H4 (cell line): Measurements from ENCODE around the gene ZNF841. TPM values are rescaled to one million over a fixed set of nuclear protein-coding genes. Genes with fewer than 3 reads are reported as not detected.
"Not testable (repeated sequence)": the region's sequence is repeated elsewhere in the genome, so short reads cannot be mapped to it uniquely, and the experiment has no call there.

ENCODE experiments used
- DNase-seq: peaks from one replicate; pipeline ENCODE4 v3.0.0-alpha.2; 2015; ENCODE audit warnings: low spot score
- total RNA-seq: library from RNA; depleted of rRNA; stranded (reverse); fragments of >200 nt; shearing (Covaris generic); gene quantifications from 2 replicates; pipeline ENCODE4 v1.2.3, GENCODE V29; 2014; rRNA removed

ZNF841 gene
- 18.1 and 22.0 TPM in 2 replicates for total RNA-seq

DNA sequence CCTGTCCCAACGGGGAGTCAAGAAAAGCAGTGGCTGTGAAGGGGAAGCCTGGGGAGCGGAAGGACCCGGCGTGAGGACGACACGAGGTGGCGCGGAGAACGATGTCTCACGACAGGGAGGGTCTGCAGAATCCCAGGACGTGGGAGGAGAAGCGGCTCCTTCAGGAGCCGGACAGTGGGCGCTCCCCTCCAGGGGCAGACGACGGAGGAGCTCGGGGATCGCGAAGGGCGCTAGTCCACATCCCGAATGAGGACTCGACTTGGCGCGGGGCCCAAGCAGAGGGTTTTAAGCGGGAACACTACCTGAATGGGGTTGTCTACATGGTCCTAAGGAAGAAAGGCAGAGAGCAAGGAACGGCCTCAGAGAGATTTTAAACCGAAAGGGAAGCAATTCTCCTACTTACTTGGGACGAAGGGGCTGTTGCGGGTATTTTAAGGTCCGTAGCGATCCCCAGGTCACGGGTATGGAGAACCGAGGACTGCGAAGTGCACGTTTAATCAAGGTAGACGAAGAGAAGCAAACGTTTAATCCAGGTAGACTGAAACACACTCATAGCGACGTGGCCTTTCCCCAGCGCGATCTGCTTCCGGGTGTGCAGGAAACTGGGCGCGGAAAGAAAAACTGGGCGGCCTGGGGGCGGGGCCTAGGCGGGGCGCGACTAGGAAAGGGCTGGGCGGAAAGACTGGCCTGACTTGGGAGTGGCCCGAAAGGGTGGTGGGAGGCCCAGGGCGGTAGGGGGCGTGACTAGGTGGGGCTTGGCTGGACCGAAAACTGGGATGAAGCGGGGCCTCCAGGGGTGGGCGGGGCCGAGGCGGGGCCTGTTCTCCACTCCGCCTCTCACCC is at the start of gene ZNF841:
Gene ZNF841 (minus strand): TSS at position 594 of the 843 bp plus-strand sequence. CDS start 10,964 bp downstream, outside the sequence.
- DNase-seq, result peak; percentile 95

DNA sequence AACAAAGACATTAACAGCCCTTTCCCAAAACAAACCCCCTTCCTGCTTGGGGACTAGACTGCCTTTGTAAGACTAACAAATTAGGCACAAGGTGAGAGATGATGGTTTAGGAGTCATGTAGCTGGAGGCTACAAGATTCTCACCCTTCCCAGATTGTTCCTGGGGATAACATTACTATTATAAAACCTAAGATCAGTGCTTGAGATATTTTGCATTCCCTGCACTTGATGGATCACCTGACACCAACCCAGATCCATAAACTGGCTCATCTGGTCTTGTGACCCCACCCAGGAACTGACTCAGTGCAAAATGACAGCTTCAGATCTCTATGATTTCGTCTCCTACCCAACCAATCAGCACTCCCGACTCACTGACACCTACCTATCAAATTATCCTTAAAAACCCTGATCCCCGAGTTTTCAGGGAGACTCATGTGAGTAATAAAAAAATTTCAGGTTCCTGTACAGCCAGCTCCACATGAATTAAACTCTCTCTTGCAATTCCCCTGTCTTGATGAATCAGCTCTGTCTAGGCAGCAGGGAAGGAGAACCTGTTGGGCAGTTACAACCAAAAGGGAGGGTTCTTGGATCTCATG is 46.5 kb upstream of the ZNF841 start:
- DNase-seq, result no peak

DNA sequence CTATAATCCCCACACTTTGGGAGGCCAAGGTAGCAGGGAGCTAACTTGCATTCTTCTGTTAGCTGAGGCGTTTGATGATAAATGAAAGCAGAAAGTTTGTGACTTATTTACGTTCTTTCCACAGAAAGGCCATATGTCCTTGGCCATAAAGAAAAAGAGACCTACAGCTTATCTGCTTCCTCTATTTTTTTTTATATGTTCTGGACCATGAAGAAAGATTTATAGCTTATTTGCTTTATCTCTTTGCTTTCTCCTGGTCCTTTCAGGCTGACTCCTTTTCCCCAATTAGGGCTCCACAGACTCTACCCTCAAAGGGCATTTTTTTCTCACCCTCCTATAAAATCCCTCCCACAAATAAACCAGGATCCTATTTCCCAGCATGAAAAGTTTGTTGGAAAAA is 45.6 kb upstream of the ZNF841 start:
- no peak for DNase-seq

DNA sequence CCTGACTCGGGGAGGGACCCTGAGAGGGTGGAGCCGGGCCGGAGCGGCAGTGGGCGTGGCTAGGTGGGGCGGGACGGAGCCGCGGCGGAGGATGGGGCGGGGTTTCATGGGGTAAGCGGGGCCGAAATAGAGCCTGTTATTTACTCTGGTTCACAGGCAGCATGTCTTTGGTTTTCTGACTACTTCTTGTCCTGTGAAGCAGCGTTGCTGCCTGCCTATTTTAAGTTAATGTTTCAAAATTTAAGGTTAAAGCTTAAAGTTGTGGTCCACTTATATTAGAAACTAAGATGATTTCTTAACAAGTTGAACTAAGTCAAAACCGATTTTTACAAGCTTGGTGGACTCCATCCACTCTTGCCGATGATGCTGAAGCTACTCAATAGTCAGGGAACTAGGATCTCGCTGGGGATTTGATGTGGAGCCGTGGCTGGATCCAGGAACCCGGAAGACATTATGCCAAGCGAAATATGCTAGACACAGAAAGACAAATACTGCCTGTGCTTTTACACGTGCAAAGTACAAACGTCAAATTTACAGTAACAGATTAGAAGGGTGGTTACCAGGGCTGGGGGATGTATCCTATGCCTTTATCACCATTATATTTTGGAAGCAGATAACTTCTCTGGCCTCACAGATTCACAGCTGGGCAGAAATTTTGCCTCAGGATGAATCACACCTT is 44.6 kb upstream of the ZNF841 start:
- no peak for DNase-seq

DNA sequence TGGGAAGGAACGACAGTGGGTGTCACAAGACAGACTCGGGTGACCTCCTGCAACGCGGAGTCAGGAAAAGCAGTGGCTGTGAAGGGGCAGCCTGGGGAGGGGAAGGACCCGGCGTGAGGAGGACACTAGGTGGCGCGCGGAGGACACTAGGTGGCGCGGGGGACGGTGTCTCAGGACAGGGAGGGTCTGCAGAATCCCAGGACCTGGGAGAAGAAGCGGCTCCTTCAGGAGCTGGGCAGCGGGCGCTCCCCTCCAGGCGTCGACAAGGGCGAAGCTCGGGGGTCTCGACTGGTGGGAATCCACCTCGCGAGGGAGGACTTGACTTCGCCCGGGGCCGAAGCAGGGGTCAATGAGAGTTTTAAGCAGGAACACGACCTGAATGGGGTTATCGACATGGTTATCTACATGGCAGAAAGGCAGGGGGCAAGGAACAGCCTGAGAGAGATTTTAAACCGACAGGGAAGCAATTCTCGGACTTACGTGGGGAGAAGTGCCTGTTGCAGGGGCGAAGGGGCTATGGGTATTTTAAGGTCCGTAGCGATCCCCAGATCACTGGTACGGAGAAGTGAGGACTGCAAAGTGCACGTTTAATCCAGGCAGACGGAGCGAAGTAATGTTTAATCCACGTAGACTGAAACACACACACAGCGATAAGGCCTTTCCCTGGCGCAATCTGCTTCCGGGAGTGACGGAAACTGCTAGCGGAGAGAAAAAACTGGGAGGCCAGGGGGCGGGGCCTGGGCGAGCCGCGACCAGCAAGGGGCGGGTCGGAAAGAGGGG is 43.9 kb upstream of the ZNF841 start, which contains the start of gene ZNF616:
Gene ZNF616 (minus strand): TSS at position 687 of the 780 bp plus-strand sequence. CDS start 9,426 bp downstream, outside the sequence.
- peak; percentile 95 for DNase-seq

DNA sequence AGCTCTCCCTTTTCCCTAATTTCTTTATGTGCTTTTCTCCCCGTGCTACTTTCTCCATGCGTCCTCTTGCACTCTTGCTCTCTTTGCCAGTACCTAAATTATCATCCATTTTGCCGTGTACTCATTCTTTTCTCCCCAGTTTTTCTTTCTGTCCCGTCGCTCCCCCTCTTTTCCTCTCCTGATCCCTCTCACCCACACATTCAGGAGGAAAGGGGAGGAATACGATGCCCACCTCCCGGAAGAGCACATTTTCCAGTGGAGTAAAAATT is 43.4 kb upstream of the ZNF841 start:
- no peak for DNase-seq

DNA sequence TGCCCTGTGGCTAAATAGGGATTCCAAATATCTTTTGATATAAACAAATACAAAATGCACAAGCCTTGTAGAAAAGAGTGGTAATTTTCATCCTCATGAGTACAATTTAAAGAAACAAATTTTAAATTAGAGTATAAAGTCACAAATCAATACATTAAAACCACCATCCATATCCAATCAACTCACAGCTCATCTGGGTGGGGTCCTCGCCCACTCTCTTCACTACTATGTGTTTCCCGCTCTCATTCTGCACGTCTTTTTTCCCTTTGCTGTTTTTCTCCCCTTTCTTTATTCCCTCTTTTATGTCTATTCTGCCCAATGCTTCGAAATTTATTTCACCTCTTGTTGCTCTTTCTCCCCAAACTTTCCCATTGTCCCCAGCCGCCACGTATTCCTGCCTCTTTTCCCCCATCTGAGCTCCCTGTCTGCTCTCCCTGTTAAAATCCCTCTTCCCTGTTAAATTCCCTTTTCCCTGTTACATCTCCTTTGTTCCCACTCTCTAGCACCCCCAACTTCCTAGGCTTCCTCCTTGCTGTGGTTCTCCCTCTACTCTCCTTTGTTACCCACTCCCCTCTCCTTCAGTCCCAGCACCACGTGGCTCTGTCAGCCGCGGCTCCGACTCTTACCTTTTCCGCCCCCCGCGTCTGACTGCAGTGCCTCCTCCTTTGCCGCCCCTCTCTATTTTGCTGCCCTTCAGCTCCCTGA is 42.9 kb upstream of the ZNF841 start:
- DNase-seq, result peak; percentile 28

DNA sequence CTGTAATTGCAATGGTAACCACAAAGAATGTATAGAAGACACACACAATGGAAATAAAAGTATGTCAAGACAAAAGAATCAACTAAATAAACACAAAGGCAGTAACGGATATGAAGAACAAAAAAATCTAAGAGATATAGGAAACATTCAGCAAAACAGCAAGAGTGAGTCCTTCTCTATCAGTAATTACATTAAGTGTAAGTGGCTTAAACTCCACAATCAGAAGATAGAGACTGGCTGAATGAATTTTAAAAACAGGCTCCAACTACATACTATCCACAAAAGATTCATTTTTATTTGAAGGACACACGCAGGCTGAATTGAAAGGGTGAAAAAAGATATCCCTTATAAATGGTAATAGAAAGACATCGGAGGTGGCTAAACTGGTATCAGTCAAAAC is 24.7 kb upstream of the ZNF841 start:
- no peak for DNase-seq

DNA sequence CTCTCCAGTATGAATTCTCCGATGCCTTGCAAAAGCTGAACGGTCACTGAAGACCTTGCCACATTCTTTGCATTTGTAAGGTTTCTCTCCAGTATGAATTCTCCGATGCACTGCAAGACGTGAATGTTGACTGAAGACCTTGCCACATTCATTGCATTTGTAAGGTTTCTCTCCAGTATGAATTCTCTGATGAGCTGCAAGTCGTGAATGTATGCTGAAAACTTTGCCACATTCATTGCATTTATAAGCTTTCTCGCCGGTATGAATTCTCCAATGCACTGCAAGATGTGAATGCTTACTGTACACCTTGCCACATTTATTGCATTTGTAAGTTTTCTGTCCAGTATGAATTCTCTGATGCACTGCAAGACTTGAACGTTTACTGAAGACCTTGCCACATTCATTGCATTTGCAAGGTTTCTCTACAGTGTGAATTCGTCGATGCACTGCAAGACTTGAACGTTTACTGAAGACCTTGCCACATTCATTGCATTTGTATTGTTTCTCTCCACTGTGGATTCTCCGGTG is 20.0 kb upstream of the ZNF841 start:
- no peak for DNase-seq

DNA sequence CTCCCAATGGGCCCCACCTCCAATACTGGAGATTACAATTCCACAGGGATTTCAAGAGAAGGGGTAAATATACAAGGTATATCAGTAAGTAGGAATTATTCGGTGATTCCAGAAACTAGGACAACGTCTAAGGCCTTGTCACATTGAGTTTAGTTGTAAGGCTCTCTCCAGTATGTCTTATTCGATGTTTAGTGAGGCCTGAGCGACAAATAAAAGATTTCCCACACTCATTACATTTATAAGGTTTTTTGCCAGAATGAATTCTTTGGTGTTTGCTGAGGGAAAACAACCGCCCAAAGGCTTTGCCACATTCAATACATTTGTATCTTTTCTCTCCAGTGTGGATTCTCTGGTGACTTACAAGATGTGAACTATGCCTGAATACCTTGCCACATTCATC is 19.1 kb upstream of the ZNF841 start:
- DNase-seq, result no peak

DNA sequence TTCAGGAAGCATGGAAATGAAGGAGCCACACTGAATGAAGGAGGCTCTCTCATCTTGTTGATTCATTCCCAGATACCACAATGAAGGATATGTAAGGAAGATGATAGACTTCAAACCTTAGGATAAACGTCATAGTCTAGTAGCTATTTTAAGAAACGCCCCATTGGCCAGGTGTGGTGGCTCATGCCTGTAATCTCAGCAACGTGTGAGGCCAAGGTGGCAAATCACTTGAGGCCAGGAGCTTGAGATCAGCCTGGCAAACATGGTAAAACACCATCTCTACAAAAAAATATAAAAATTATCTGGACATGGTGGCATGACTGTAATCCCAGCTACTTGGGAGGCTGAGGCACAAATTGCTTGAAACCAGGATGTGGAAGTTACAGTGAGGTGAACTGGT is 17.1 kb upstream of the ZNF841 start:
- DNase-seq, result no peak

DNA sequence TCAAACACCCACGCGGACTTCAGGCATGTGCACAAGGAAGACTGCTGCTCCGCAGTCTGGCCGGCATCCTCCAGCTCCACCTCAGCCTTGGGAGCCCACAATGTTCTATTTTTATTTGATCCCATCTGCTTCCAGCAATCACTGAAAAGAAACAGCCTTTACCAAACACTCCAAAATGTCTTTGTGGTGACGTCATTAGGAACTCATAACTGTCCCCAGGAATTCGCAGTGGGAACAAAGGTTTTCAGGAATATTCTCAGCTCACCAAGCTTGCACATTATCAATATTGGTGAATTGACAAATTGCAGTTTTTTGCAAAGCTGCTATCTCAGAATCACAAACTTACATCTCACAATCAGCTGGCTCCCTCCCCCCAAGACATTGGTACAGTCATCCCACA is 15.2 kb upstream of the ZNF841 start:
- no peak for DNase-seq

DNA sequence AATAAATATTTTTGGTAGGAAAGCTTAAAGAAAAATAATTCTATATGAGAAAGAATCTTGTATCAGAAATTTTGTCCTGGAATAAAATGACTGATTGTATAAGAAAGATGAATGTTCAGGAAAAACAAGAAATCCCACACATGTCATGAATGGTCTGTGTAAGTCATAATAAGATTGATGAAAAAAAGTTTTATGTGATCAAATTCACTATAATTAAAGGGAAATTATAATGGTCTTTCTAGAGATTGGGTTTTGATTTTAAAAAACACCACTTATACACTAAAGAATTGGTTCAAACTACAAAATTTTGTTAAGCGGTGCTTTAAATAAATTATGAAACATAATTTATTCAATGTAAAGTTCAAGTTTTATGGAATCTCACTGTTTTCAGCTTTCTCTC is 7.2 kb upstream of the ZNF841 start:
- no peak for DNase-seq

DNA sequence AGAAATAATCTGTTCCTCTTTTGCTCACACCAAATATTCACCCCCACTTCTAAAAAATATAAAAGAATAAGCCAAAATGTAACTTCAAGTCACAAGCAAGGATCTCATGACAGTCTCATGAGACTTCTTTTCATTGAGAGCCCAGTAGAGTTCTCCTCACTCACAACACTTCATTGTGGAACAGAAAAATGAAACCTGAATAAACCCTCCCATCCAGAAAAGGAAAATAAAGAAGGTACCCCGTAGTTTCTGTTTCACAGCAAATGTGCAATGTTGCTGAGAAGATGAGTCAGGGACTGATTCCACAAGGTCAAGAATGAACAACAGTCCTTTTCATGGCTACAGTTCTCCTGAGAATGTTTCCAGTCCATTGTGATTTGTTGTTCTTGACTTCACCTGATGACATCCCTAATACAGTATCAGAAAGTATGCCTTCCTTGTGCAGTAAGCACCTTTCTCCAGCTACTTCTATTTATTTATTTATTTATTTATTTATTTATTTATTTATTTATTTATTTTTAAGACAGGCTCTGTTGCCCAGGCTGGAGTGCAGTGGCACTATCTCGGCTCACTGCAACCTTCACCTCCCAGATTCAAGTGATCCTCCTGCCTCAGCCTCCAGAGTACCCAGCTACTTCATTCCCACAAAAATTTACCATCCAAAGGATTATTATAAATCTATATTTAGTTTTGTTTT is 6.4 kb upstream of the ZNF841 start:
- no peak for DNase-seq

DNA sequence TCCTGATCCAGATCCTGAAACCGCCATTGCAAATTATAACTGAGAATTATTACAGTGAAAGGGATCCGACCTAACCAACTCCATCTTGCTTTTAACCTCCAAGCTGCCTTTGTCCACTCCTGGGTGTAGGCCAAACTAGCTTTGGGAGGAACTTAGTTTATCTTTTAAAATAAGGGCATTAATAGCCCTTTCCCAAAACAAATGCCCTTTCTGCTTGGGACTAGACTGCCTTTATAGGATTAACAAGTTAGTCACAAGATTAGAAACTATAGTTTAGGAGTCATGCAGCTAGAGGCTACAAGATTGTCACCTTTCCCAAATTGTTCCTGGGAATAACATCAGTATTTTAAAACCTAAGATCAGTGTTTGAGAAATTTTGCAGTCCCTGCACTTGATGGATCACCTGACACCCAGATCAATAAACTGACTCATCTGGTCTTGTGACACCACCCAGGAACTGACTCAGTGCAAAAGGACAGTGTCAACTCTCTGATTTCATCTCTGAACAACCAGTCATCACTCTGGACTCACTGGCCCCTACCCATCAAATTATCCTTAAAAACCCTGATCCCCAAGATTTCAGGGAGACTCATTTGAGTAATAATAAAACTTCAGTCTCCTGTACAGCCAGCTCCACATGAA is 4.1 kb upstream of the ZNF841 start:
- no peak for DNase-seq

DNA sequence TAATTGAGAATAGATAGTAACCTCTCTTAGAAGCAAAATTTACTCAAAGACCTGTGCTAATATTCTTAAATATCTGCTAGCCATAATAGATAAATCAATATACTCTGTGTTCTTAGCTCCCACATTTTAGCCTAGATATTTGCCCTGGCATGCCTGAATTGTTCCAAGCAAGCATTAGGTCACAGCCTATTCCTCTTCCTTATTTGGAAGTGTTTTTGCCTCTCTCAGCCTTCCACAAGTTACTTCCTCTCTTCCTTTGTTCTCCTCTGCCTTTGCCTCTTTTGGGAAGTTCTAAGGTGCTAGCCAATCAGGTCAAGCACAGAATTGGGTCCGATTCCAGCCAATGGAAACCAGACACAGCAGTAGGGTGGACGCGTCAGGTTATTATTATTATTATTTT is 851 bp upstream of the ZNF841 start:
- not testable (repeated sequence) for DNase-seq

DNA sequence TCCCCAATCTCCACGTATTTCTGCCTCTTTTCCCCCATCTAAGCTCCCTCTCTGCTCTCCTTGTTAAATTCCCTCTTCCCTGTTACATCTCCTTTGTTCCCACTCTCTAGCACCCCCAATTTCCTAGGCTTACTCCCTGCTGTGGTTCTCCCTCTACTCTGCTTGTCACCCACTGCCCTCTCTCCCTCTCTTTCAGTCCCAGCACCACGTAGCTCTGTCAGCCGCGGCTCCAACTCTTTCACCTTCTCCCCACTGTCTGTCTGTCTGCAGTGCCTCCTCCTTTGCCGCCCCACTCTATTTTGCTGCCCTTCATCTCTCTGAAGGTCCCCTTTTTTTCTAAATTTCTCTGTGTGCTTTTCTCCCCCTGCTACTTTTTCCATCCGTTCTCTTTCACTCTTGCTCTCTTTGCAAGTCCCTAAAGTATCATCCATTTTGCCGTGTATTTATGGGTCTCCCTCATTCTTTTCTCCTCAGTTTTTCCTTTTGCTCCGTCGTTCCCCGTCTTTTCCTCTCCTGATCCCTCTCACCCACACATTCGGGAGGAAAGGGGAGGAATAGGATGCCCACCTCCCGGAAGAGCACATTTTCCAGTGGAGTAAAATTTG is 937 bp downstream of the ZNF841 start:
- no peak for DNase-seq

DNA sequence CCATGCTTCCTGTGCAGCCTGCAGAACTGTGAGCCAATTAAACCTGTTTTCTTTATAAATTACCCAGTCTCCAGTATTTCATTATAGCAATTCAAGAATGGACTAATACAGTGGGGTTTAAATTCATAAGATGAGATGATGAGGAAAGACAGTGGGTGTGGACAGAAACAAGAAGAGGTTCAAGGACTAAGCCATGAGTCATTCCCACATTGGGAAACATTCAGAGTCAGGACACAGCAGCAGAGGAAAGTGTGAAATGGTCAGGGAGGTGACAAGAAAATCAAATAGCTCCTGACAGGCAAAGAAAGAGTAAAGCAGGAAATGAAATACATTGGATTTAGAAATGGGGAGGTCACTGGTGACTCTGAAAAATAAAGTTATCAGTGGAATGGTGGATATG is 9.1 kb downstream of the ZNF841 start:
- no peak for DNase-seq

DNA sequence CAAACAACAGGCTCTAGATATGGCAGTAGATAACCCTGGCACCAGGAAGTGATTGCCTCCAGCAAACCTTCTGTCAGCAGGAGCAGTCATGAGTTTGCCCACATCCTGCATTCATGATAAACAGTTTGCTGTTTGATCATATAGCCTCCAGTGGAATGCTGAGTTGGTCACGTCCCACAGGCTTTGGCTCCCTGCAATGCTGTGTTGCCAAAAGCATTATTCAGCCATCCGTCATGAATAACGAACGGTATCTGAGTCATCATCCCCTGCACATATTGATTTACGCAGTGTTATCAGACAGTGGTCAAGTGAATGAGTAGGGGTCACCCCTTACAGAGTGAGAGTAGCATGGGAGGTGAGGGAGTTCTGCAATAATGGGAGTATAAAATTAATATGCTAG is 25.1 kb downstream of the ZNF841 start:
- no peak for DNase-seq

DNA sequence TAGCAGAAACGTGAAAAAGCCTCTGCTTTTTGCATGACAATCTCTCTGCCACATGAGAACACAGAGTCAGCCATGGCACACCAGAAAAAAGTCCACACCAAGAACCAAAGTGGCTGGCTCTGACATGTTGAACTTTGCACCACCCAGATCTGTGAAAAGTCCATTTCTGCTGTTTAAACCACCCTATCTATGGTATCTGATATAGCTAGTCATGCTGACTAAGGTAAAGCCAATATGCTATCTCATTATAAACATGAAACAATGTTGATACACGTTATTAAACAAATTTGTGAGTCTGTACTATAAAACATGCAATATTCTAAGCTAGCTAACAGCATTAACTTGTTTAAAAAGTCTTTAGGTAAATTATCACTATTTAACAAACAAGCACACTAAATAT is 25.9 kb downstream of the ZNF841 start:
- no peak for DNase-seq
